K562 (cell line): ENCODE data around the gene DOK4. TPM values are rescaled to one million over a fixed set of nuclear protein-coding genes. Genes with fewer than 3 reads are reported as not detected.

Source experiments
- ARID2 ChIP-seq: fragments of 450-650 bp; IDR thresholded peaks from 2 replicates; pipeline ENCODE4 v1.6.1; 2017; ENCODE audit warnings: antibody characterized with exemption, mild to moderate bottlenecking
- BCOR ChIP-seq: fragments of 450-650 bp; IDR thresholded peaks from 2 replicates; pipeline ENCODE4 v1.6.1; 2016
- CBFA2T3 ChIP-seq: fragments of 450-650 bp; IDR thresholded peaks from 2 replicates; pipeline ENCODE4 v1.6.1; 2017
- CBX3 ChIP-seq, 2 experiments: IDR thresholded peaks; 1 replicate in 1 of 2; 2 replicates in 1 of 2; pipeline ENCODE4 v1.6.1; 2012; ENCODE audit warnings: inconsistent platforms in 2 of 2, low read length in 2 of 2, borderline replicate concordance in 1 of 2, control low read depth in 1 of 2
- CC2D1A ChIP-seq: fragments of 450-650 bp; IDR thresholded peaks from 2 replicates; pipeline ENCODE4 v1.6.1; 2017; ENCODE audit warnings: mild to moderate bottlenecking
- CEBPB ChIP-seq: fragments of 450-650 bp; IDR thresholded peaks from 2 replicates; pipeline ENCODE4 v1.6.1; 2016; ENCODE audit warnings: missing genetic modification characterization, missing compliant biosample characterization
- DEAF1 ChIP-seq: fragments of 450-650 bp; formaldehyde crosslinking; IDR thresholded peaks from 2 replicates; pipeline ENCODE4 v1.4.0; 2020; ENCODE audit warnings: mild to moderate bottlenecking, moderate library complexity
- FIP1L1 ChIP-seq: fragments of 200-400 bp; formaldehyde crosslinking; IDR thresholded peaks from 2 replicates; pipeline ENCODE4 v1.6.1; 2018; ENCODE audit warnings: mild to moderate bottlenecking, low read depth, low read length; ENCODE audit not compliant: poor library complexity, severe bottlenecking
- HMG20A ChIP-seq: fragments of 450-650 bp; formaldehyde crosslinking; conservative IDR thresholded peaks from 2 replicates; pipeline ENCODE4 v1.4.0; 2020; ENCODE audit warnings: mild to moderate bottlenecking, mixed read lengths
- KLF16 ChIP-seq: IDR thresholded peaks from 2 replicates; pipeline ENCODE4 v1.6.1; 2016; ENCODE audit warnings: antibody characterized with exemption
- MAFK ChIP-seq: IDR thresholded peaks from 2 replicates; pipeline ENCODE4 v1.6.1; 2011; ENCODE audit warnings: low read length, improper control_type of control experiment
- RBM25 ChIP-seq: fragments of 200-400 bp; formaldehyde crosslinking; IDR thresholded peaks from 2 replicates; pipeline ENCODE4 v1.6.1; 2018; ENCODE audit warnings: low read length, low read depth, moderate library complexity; ENCODE audit not compliant: severe bottlenecking
- SMAD2 ChIP-seq: fragments of 150-350 bp; IDR thresholded peaks from 2 replicates; pipeline ENCODE4 v1.6.1; 2014; ENCODE audit warnings: low read depth, mild to moderate bottlenecking, low read length
- STAG1 ChIP-seq: sonication (generic); formaldehyde crosslinking; IDR thresholded peaks from 2 replicates; pipeline ENCODE4 v1.5.0; 2020; ENCODE audit warnings: missing genetic modification reagents, borderline replicate concordance
- ZNF24 ChIP-seq: fragments of 450-650 bp; IDR thresholded peaks from 2 replicates; pipeline ENCODE4 v1.6.1; 2016
- ZNF263 ChIP-seq: sonication (generic); formaldehyde crosslinking; IDR thresholded peaks from 2 replicates; pipeline ENCODE4 v1.8.0; 2022; ENCODE audit warnings: mild to moderate bottlenecking, missing genetic modification reagents, borderline replicate concordance
- polyA plus RNA-seq, 8 experiments: library from polyadenylated mRNA; depleted of rRNA in 4 of 8; stranded (reverse) in 5 of 8; unstranded in 3 of 8; fragments of >200 nt; fragmentation: Nextera tagmentation in 2 of 8; fragmentation: Illumina TruSeq in 1 of 8; extraction: Ambion mirVana in 2 of 8; extraction: Trizol in 1 of 8; gene quantifications; 2 replicates each; pipeline versions ENCODE4 v1.2.1 to v1.2.3, GENCODE V29; 2011 to 2014; ENCODE audit warnings: inconsistent platforms in 1 of 8, missing spikeins in 1 of 8
- total RNA-seq, 7 experiments: library from RNA; depleted of rRNA in 6 of 7; stranded (reverse); fragments of >200 nt in 6 of 7; fragmentation: Illumina TruSeq in 2 of 7; extraction: Trizol in 2 of 7; gene quantifications; 2 replicates each; pipeline versions ENCODE4 v1.2.1 to v1.2.3, GENCODE V29; 2011 to 2021; ENCODE audit warnings: low replicate concordance in 1 of 7
- TF ChIP-seq, protein P1 (sequence below), 2 experiments: fragments of 450-650 bp; formaldehyde crosslinking in 1 of 2; IDR thresholded peaks; 2 replicates each; pipeline versions ENCODE4 v1.4.0 to v1.6.1; 2014 to 2020; ENCODE audit warnings: mild to moderate bottlenecking in 2 of 2, borderline replicate concordance in 1 of 2, low read depth in 1 of 2
- TF ChIP-seq, protein P2 (sequence below), 3 experiments: IDR thresholded peaks in 2 of 3; conservative IDR thresholded peaks in 1 of 3; 2 replicates each; pipeline ENCODE4 v1.5.1; 2011 to 2012; ENCODE audit warnings: low read length in 3 of 3, mild to moderate bottlenecking in 3 of 3, control low read depth in 2 of 3, improper control_type of control experiment in 1 of 3, inconsistent platforms in 1 of 3, low read depth in 1 of 3, mixed read lengths in 1 of 3, moderate library complexity in 1 of 3; ENCODE audit not compliant: insufficient read depth in 2 of 3

Gene DOK4
- total and polyA plus RNA-seq, 9 of the 15 experiments (the other 6 are each of a cell fraction or from before 2014, with no cell fraction given) = 0.10 to 14.4 (median 8.3) TPM

DNA sequence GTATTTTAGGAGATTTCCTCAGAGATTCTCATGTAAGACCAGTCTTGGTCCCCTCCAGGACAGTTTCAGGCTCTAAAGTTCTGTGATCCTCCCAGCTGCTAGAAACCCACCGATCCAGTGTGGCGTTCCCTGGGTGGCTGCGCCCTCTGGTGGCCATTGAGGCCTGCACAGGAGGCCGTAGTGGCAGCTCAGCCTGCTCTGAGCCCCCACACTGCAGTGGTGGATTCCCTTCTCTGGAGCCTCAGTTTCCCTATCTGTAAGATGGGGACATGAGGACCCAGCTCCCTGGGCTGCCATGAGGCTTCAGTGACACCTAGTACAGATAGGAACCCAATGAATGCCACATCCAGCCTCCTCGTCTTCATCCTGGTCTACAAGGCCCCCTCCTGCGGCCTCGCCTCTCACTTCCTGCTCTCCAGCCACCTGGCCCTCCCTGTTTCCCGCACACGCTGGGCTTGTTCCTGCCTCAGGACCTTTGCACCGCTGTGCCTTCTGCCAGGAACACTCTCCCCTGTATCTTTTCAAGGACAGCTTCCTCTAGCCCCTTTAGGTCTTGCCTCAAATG lies 33.6 kb upstream of the DOK4 start (continued):
- no peak for TF ChIP-seq CEBPB (tag)
- TF ChIP-seq CC2D1A = peak; percentile 81
- TF ChIP-seq, protein P1, sequence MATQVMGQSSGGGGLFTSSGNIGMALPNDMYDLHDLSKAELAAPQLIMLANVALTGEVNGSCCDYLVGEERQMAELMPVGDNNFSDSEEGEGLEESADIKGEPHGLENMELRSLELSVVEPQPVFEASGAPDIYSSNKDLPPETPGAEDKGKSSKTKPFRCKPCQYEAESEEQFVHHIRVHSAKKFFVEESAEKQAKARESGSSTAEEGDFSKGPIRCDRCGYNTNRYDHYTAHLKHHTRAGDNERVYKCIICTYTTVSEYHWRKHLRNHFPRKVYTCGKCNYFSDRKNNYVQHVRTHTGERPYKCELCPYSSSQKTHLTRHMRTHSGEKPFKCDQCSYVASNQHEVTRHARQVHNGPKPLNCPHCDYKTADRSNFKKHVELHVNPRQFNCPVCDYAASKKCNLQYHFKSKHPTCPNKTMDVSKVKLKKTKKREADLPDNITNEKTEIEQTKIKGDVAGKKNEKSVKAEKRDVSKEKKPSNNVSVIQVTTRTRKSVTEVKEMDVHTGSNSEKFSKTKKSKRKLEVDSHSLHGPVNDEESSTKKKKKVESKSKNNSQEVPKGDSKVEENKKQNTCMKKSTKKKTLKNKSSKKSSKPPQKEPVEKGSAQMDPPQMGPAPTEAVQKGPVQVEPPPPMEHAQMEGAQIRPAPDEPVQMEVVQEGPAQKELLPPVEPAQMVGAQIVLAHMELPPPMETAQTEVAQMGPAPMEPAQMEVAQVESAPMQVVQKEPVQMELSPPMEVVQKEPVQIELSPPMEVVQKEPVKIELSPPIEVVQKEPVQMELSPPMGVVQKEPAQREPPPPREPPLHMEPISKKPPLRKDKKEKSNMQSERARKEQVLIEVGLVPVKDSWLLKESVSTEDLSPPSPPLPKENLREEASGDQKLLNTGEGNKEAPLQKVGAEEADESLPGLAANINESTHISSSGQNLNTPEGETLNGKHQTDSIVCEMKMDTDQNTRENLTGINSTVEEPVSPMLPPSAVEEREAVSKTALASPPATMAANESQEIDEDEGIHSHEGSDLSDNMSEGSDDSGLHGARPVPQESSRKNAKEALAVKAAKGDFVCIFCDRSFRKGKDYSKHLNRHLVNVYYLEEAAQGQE (IDR thresholded peaks at IDR 0.05; ENCODE audit: borderline replicate concordance) = peak; percentile 94
- TF ChIP-seq, protein P1 (CRISPR knock-in tag; IDR thresholded peaks at IDR 0.05; ENCODE audit: low read depth) = no peak
- no peak for TF ChIP-seq SMAD2
- peak; percentile 86 for TF ChIP-seq ARID2
- TF ChIP-seq KLF16 = no peak
- peak; percentile 39; the same call in 1 of the 2 replicates for TF ChIP-seq MAFK
- 0 out of 2 replicates have a peak, but pooled peaks have one; percentile 17 for TF ChIP-seq ZNF24
- no peak for TF ChIP-seq CBFA2T3
- peak; percentile 66 for TF ChIP-seq STAG1 (CRISPR knock-in tag)
- no peak for TF ChIP-seq FIP1L1
- TF ChIP-seq HMG20A (CRISPR knock-in tag) = no peak
- TF ChIP-seq, protein P2, sequence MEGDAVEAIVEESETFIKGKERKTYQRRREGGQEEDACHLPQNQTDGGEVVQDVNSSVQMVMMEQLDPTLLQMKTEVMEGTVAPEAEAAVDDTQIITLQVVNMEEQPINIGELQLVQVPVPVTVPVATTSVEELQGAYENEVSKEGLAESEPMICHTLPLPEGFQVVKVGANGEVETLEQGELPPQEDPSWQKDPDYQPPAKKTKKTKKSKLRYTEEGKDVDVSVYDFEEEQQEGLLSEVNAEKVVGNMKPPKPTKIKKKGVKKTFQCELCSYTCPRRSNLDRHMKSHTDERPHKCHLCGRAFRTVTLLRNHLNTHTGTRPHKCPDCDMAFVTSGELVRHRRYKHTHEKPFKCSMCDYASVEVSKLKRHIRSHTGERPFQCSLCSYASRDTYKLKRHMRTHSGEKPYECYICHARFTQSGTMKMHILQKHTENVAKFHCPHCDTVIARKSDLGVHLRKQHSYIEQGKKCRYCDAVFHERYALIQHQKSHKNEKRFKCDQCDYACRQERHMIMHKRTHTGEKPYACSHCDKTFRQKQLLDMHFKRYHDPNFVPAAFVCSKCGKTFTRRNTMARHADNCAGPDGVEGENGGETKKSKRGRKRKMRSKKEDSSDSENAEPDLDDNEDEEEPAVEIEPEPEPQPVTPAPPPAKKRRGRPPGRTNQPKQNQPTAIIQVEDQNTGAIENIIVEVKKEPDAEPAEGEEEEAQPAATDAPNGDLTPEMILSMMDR (IDR thresholded peaks at IDR 0.05 in 2 of 3, conservative IDR thresholded peaks at IDR 0.05 in 1 of 3; ENCODE audit: insufficient read depth in 2 of 3, low read depth in 1 of 3, low read length in 3 of 3) = peak; percentile 96 to 98 (median 96)
- TF ChIP-seq DEAF1 (CRISPR knock-in tag) = peak; percentile 90
- TF ChIP-seq BCOR = 0 out of 2 replicates have a peak, but pooled peaks have one; percentile 7
- peak; percentile 31 for TF ChIP-seq RBM25
- TF ChIP-seq CBX3 (IDR thresholded peaks at IDR 0.05; ENCODE audit: borderline replicate concordance in 1 of 2, low read length in 2 of 2) = 0 out of 3 replicates have a peak, but pooled peaks of 1 of the 2 experiments have one; percentile 21
- TF ChIP-seq ZNF263 (CRISPR knock-in tag) = no peak
